HG03469 (cell line): Measurements from ENCODE around the gene NANOS2.

Experiments
- ATAC-seq: cut with Tn5 transposase; IDR thresholded peaks from one replicate; pipeline ENCODE4 v1.9.1; 2021; ENCODE audit warnings: mild to moderate bottlenecking, moderate library complexity, moderate number of reproducible peaks; ENCODE audit not compliant: unreplicated experiment

Gene NANOS2

DNA sequence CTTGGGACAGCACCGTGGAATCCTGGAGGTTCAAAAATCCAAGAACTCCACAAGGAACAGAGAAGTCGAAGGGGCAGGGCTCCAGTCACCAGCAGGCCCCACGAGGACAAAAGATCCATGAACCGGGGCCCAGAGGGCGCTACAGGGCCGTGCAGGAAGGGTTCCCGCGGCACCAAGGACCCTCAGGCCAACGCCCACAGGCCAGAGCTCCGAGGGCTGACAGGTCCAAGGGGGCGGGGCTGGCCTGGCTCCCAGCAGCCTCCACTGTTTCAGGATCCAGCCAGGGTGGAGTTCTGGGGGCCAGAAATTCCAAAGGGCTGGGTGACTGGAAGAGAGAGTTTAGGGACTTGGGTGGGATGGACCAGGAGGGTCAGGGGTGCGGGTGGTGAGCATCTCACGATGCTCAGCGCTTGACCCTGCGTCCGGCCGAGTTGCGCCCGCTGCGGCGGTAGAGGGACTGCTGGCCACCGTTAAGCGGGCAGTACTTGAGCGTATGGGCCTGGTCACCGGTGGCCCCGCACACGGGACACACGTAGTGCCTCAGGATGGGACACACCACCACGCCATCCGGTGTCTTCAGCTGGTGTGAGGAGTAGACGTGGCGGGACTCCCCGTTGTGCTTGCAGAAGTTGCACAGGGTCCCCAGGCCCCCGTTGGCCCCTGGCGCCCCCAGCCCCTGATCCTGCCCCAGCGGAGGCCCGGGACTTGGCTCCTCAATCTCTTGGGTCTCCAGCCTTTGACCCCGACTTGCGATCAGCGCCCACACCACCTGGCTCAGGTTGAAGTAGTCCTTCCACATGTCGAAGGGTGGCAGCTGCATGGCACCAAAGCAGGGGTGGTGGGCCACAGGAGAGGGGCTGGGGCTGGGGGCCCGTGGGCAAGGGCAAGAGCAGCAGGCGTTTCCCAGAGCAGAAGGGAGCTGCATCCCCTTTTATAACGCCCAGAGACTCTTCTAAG is at the start of gene NANOS2:
Gene NANOS2 (minus strand): TSS at position 905 of the 957 bp plus-strand sequence. CDS start 85 bp downstream, at position 820.
- no peak for ATAC-seq

DNA sequence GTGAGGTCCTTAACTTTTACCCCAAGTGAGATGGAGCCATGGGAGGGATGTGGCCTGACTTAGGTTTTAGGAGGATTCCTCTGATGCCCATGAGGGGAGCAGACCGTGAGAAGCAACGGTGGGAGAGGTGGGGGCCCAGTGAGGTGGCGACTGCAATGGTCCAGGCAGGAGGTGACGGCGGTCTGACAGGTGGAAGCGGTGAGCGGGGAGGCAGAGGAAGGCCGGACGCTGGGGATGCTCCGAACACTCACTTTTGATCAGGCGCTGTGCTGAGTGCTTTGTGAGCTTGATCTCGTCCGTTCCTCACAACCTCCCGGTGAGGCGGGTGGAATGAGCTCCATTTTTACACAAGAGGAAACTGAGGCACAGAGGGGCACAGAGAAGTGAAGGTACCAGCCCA is 47.4 kb upstream of the NANOS2 start:
- ATAC-seq = no peak

DNA sequence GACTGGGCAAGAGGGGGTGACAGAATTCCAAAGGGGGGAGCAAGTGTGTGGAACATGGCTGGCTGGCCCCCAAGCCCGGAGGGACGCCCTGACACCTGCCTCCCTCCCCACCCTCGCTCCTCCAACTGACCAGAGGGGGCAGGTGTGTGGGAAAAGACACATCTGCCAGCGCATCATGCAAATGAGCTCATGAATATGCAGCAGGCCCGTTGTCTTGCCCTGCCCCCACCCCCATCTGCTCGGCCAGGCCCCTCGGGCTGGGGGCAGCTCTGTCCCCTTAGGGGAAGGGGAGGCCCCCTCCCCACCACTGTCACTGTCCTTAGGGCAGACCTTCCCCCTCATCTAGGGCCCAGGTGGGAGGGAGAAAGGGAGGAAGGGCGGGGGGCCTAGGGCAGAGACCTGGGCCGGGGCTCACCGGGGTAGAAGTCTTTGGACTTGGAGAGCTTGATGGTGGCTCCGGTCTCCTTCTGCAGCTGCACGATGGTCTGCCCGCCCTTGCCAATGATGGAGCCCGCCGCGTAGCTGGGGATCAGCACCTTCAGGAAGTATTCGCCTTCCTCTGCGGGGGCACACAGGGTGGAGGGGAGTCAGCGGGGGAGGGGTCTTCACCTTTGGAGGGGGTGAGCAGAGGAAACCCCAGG is 46.1 kb upstream of the NANOS2 start:
- ATAC-seq = no peak

DNA sequence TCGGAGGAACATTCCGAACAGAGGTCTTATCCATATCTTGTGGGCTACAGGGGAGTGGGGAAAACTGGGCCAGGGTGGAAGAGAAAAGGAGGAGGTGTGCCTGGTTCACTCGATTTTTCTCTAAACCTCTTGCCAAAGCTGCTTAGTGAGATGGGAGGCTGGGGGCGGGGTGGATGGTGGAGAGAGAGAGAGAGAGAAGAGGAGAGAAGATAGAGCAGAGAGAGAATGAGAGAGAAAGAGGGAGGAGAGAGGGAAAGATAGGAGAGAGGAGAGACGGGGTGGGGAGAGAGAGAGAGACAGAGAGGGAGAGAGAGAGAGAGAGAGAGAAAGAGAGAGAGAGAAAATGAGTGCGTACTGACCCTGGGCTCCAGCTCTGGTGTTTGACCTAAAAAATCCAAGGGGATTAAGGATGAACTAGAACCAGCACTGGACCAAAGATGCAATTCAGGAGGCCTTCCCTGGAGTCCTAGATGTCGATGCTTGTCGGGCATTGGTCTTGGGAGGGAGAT is 45.0 kb upstream of the NANOS2 start:
- no peak for ATAC-seq

DNA sequence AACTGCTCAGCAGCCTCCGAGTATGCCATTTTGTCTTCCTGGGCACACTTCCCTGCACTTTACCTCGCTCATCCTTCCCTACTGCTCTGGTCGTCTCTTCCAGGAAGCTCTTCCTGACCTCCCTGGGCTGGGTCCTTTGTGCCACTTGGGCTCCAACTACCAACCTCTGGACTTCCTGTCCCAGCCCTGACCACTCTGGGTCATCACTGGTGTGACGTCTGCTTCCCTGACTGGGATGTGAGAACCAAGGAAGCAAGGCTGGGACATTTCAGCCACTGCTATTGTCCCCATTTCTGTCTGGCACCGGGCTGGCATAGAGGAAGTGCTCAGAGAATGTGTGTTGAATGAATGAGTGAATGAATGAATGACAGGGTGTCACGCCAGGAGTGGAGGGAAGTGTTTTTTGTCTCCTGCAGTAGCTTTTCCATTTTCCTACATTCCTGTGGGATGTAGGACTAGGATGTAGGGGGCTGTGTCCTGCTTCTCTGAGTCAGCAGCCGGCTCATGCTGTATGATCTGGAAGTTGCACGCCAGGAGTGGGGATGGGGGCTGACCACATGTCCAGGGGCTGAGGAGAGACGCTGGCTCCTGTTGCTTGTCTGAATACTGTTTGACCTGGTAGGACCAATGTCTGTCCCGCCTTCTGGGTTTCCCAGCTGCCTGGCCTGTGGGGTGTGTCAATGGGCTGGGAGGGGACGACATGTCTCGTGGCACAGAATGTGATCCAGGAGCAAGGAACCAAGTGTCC is 44.4 kb upstream of the NANOS2 start:
- no peak for ATAC-seq

DNA sequence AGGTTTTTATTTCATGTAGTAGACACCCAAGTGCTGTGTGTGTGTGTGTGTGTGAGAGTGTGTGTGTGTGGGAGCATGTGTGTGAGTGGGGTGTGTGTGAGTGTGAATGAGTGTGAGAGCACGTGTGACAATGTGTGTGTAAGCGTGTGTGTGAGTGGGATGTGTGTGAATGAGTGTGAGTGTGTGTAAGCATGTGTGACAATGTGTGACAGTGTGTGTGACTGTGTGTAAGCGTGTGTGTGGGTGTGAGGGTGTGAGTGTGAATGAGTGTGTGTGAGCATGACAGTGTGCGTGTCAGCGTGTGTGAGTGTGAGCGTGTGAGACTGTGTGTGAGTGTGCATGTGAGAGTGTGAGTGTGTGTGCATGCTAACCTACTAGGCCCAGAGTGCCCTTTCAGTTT is 43.7 kb upstream of the NANOS2 start:
- no peak for ATAC-seq

DNA sequence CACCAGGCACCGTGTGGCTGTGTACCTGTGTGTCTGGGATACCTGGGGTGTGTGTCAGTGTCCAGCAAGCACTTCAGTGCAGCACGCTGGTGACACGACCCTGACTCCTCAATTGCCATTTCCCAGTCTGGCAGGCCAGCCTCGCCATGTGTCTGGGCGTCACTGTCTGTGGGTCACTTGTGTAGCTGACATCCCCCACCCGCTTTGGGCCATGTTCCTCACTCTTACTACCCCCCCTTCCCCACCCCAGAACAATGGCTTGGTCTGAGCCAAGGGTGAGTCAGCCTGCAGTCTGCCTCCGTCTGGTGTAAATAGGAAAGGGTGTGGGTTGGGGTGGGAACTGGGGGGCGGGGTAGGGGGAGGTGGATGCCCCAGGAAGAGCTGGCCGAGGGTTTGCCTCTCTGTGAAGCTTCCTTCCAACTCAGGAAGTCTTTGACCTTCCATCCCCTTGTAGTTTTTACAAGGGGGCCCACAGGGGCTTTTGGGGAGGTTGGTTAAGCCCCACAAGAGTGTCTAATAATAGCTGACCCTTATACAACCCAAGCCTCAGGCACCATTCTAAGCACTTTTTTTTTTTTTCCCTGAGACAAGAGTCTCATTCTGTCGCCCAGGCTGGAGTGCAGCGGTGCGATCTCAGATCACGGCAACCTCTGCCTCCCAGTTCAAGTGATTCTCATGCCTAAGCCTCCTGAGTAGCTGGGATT is 41.5 kb upstream of the NANOS2 start:
- ATAC-seq = no peak

DNA sequence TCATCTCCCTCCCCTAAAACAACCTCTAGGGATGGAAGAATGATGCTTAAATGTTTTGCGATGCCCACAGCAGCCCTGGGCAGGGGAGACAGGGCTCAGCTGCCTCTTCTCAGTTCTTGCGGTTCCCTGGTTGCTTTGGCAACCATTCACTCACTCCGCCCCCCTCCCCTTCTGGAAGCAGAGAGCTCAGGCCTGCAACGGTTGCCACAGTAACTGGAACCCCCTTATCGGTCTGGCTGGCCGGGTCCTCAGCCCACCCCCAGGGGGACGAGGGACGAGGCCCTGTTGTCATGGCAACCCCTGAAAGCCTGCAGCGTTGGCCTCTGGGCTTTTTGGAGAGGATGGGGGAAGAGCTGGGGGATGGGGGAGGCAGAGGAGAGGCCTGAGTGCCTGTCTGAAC is 39.6 kb upstream of the NANOS2 start:
- ATAC-seq = no peak

DNA sequence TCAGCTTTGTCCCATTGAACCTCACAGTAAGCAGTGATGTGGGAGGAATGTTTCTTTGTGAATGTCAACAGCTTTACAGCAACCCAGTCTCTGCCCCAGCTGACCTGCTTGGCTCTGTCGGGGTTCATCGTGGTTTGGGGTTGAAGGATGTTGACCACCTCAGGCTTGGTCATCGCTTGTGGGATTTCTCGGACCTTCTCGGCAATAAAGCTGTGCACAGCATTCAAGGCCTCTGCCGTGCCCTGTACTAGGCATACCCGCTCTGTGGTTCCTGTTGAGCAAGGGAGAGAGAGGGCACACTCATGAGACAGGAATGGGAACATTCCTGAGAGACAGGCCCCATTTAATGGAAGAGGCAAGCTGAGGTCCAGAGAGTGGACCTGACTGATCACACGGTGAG is 39.1 kb upstream of the NANOS2 start:
- no peak for ATAC-seq

DNA sequence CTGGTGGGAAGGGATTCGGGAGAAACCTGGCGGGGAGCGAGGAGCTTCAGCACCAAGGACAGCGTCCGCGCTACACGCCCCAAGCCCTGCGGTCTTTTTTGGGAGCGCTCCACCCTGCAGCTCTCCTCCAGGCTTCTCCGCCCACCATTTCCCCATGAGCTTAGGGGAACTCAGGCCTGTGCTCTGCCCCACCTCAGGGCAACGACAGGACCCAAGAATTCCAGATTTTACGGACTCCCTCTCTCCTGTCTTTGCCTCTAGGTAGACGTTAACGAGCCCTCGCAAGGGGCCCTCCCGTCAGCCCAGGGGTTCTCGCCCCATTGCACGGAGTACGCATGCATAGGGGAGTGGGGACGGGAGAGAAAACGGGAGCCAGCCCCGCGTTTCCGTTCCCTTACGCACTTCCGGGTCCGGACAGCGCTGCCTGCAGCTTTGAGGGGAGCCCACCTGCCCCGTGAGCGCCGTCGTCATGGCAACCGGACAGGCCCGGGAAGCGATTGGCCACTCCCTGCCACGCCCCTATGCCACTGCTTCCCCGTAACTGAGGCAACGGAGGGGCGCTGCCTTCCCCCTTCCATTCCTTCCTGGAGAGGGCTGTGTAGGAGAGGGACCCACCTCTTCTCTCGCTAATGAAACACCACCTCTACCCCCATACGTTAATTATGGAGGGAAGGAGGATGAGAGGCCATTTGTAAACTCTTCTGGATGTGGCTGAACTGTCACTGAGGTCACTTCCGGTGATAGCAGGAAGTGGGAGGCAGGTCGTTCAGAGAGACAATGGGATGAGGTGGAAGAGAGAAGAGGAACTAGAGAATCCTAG is 38.3 kb upstream of the NANOS2 start:
- ATAC-seq = no peak

DNA sequence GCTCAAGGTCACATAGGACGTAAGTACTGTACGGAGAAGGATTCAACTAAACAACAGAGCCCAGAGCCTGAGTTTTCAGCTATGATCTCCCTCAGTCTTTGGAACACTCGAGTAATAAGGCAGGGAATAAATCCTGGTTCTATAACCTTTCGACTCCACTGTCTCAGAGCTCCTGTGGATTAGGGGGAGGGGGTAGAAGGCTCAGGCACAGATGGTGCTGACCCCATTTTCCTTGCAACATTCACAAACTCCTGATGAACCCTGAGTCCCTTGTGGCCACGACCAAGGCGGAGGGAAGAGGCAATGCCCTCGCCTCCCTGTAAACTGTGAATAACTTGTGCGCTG is 37.7 kb upstream of the NANOS2 start:
- no peak for ATAC-seq

DNA sequence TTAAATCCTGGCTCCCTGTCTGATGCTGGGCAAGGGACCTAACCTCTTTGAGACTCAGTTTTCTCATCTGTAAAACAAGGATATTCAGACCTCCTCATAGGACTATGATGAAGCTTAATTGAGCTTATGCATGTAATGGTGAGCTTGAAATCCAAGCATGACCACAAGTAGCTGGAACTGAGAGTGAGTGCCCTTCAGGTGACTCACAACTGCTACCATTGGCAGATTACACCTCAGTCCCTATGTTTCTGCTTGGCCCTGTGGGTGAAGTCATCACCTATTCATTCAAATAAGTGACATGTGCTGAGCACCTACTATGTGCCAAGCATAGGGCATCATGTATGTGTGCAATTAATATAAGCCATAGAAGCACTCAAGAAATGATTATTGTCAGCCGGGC is 33.3 kb upstream of the NANOS2 start:
- no peak for ATAC-seq

DNA sequence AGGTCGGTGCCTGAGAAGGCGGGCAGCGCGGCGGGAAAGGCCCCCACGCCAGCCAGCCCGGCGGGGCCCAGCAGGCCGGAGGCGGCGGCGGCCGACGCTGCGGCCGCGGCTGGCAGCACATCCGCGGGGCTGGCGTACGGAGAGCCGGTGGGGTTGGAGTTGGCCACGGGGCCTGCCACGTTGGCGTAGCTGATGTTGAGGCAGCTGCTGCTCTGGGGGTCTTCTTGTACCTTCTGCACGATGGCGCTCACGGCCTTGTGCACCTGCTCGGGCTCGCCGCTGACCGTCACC is 25.9 kb upstream of the NANOS2 start:
- ATAC-seq = no peak

DNA sequence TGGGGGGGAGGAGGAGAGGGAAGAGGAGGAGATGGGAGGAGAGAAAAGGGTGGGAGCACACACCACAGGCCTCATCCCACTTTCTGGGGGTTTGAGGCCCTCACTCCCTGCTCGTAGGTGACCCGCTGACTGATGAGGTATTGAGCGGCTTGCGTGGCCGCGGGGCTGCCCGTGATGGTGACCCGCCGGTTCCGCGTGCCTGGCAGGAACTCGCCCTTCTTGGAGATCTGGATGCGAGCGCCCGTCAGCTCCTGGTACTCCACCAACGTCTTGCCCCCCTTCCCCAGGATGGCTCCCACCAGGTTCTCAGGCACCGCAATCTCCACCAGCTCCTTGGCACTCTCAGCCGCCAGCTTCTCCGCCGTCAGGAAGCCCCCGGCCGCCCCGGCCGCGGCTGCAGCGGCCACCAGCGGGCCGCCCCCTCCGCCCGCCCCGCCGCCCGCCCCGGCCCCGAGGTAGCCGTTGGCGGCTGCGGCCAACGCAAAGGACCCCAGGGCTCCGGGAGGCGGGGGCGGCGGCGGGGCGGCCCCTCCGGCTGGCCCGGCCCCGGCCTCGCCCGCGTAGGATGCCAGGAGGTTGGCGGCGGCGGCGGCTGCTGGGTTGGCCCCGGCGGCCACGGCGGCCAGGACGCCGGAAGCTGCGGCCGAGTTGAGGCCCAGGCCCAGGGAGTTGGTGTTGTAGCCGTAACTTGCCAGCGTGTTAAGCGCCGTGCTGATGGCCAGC is 25.4 kb upstream of the NANOS2 start:
- no peak for ATAC-seq

DNA sequence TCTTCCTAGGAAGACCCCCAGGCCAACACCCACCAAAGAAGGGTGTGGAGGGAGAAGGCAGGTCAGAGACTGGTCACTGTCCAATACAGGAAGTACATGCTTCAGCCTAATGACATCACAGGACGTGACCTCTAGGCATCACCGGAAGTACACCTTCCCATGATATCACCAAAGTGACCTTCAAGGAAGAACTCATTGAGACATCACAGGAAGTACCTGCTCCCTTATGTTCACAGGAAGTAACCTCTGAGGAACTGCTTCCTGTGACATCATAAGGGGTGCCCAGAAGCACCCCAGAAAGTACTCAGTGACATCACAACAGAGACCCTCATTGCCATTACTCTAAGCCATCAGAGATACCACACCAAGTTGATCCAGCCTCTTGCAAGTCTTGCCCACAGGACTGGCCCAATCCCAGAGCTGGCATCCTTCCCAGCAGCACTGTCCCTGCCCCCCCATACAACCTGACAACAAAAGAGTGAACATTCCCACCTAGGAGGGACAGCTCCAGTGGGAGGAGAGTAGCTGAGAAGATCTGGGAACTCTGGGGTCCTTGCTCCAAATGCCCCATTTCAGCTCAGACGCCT is 24.2 kb upstream of the NANOS2 start:
- ATAC-seq = no peak

DNA sequence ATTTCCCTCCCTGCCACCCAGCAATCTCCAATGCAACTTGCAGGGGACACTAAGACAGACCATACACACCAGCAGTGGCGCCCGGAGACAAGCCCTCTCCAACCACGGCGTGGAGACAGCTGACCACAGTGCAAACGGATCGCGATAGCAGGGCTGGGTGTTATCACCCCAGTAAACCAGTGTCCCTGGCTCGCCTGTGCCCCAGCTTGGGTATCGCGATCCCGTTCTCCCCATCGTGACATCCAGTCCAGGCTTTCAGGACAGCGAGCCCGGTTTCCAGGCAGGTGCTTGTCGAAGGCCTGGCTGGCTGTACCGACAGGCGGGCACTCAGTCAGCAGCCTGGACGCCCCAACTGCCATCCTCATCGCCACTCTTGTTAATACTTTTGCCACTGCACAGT is 20.7 kb upstream of the NANOS2 start:
- ATAC-seq = no peak

DNA sequence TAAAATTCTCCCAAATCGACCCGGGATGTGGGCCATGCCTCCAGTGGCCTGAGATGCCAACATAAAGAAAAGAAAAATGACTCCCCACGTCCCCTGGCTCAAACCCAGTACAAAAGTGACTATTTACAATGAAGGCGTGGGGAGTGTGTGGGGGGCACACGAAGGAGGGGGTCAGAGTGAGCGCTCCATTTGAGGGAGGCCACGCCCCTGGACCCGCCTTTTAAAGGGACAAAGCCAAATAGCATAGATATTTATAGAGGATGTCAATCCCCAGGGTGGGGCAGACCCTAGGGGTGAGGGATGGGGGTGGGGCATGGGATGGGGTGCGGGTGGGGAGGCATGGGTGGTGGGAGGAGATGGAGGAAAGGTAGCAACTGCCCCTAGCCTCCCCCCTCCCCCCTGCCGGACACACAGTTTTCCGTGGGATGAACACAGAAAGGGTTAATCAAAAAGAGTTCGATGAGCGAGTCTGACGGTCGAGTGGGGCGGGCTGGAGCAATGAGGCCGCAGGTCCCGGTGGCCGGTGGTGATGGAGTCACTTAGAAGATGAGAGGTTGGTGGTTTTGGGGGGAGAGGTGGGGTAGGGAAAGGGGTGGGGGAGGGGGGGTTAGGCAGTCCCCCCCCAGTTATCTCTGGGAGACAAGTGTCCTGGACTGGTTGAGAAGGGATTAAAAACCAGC is 20.1 kb upstream of the NANOS2 start:
- no peak for ATAC-seq

DNA sequence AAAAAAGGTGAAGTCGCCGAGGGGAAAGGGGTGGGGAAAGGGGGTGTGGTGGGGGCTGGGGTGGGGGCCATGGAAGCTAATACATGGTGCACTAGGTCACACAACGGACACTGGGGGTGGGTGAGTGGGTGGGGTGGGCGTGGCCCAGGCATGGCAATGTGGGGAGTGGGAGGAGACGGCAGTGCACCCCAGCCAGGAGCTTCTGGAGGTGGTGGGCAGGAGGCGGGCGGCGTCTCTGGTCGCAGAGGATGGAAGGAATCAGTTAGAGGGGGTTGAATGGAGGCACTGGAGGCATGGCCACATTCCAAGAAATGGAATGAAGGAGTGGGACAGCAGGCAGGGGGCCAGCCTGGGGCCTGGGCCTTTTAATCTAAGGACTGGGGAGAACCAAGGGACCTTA is 19.2 kb upstream of the NANOS2 start:
- ATAC-seq = no peak

DNA sequence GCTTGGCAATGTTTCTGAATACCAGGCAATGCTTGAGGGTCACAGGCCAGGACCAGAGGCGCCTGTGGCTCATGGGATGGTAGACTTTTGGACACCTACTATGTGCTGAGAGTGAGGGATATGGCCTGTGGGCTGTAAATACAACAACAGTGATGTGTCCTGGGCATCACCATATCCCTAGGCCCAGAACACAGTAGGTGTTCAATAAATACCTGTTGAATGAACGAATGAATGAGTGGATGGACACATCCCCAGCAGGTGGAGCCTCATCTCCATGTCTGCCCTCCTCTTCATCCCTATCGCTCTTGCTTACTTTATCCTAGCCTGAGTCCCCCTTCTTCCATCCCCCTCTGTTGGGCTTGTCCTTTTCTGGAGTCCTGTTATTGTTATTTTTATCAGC is 16.5 kb upstream of the NANOS2 start:
- ATAC-seq = no peak
